Mesendoderm (in vitro differentiated cells): ENCODE measurements around the gene CFHR5.

Experiments used
- DNase-seq: peaks from one replicate; pipeline ENCODE4 v3.0.0; 2013
- H2AK5ac ChIP-seq: 2 replicates; pipeline ENCODE4 v1.6.1; 2013; ENCODE audit warnings: low read length, inconsistent platforms
- H2BK120ac ChIP-seq: 2 replicates; pipeline ENCODE4 v1.6.1; 2013; ENCODE audit warnings: low read depth, mild to moderate bottlenecking, low read length, moderate library complexity, mixed read lengths
- H2BK15ac ChIP-seq: replicated peaks from 2 replicates; pipeline ENCODE4 v1.6.1; 2013; ENCODE audit warnings: low read depth, mild to moderate bottlenecking, moderate library complexity
- H2BK5ac ChIP-seq: 2 replicates; pipeline ENCODE4 v1.6.1; 2013; ENCODE audit warnings: low read length, inconsistent platforms
- H3K18ac ChIP-seq: 2 replicates; pipeline ENCODE4 v1.6.1; 2013; ENCODE audit warnings: mild to moderate bottlenecking, low read length, mixed read lengths
- H3K23ac ChIP-seq: one replicate; pipeline ENCODE4 v1.6.1; 2013; ENCODE audit warnings: low read length
- H3K27ac ChIP-seq: 2 replicates; pipeline ENCODE4 v1.5.1; 2013; ENCODE audit warnings: low read depth, mild to moderate bottlenecking, inconsistent platforms, low read length, moderate library complexity
- H3K27me3 ChIP-seq: 2 replicates; pipeline ENCODE4 v1.6.1; 2013; ENCODE audit warnings: low read length, control low read depth, mild to moderate bottlenecking, inconsistent platforms; ENCODE audit not compliant: insufficient read depth, poor library complexity
- H3K36me3 ChIP-seq: 2 replicates; pipeline ENCODE4 v1.6.1; 2013; ENCODE audit warnings: low read length, inconsistent platforms; ENCODE audit not compliant: control insufficient read depth, insufficient read depth
- H3K4ac ChIP-seq: one replicate; pipeline ENCODE4 v1.6.1; 2013; ENCODE audit warnings: low read depth, mild to moderate bottlenecking, low read length, moderate library complexity
- H3K4me1 ChIP-seq: 2 replicates; pipeline ENCODE4 v1.6.1; 2013; ENCODE audit warnings: low read depth, low read length, inconsistent platforms; ENCODE audit not compliant: control insufficient read depth
- H3K4me2 ChIP-seq: 2 replicates; pipeline ENCODE4 v1.6.1; 2013; ENCODE audit warnings: low read length
- H3K4me3 ChIP-seq: 2 replicates; pipeline ENCODE4 v1.5.1; 2013; ENCODE audit warnings: mild to moderate bottlenecking, low read length
- H3K56ac ChIP-seq: one replicate; pipeline ENCODE4 v1.6.1; 2013; ENCODE audit warnings: low read length
- H3K79me1 ChIP-seq: 2 replicates; pipeline ENCODE4 v1.6.1; 2013; ENCODE audit warnings: low read length, inconsistent platforms
- H3K79me2 ChIP-seq: 2 replicates; pipeline ENCODE4 v1.6.1; 2013; ENCODE audit warnings: mild to moderate bottlenecking, low read length; ENCODE audit not compliant: control insufficient read depth, insufficient read depth
- H3K9ac ChIP-seq: 2 replicates; pipeline ENCODE4 v1.6.1; 2013; ENCODE audit warnings: low read length, inconsistent platforms
- H4K5ac ChIP-seq: one replicate; pipeline ENCODE4 v1.6.1; 2013; ENCODE audit warnings: low read length
- H4K8ac ChIP-seq: one replicate; pipeline ENCODE4 v1.6.1; 2013; ENCODE audit warnings: low read depth, mild to moderate bottlenecking, control low read depth, low read length, moderate library complexity
- WGBS: extraction: QIAGEN DNeasy Blood & Tissue Kit; methylation state at CpG from one replicate; pipeline ENCODE4 v1.1.7; 2013; ENCODE audit warnings: low lambda C conversion rate, missing lambda C conversion rate; ENCODE audit not compliant: insufficient coverage; ENCODE audit errors: extremely low coverage; 5-methylcytosine and 5-hydroxymethylcytosine counted together

The CFHR5 gene

GRCh38 chr1:197003132-197003531, 25.8 kb downstream of the CFHR5 start:
- Histone ChIP-seq H3K4me1 (no peaks in the 10 kb centered on the region), H2BK120ac (no peak overlapping the region), H3K4me3 (no peak overlapping the region), H3K27me3 (no peaks in the 10 kb centered on the region), H3K36me3 (no peaks in the 10 kb centered on the region), H3K4ac (no peak overlapping the region), H3K79me1 (no peaks in the 10 kb centered on the region), H2BK5ac (no peak overlapping the region), H3K18ac (no peak overlapping the region), H2AK5ac (no peak overlapping the region), H3K79me2 (no peaks in the 10 kb centered on the region), H3K9ac (no peak overlapping the region), H3K4me2 (no peak overlapping the region), H3K27ac (no peak overlapping the region), H3K23ac (no peak overlapping the region), H4K5ac (no peak overlapping the region), H4K8ac (no peak overlapping the region), H3K56ac (no peak overlapping the region), H2BK15ac (no peak overlapping the region)
- WGBS = no CpG with 5 or more reads among the region's 2 CpGs
- no peak for DNase-seq

DNA sequence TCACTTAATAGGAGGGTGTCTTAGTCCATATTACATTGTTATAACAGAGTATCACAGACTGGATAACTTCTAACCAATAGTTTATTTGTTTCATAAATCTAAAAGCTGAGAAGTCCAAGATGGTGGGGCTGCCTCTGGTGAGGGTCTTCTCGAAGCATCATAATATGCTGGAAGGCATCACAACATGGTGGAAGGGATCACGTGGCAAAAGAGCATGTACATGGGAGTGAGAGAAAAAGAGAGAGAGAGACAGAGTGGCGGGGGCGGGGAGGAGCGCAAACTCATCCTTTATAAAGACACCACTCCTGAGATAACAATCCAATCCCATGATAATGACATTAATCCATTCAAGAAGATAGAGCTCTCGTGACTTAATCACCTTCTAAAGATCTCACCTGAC, 31.5 kb downstream of the CFHR5 start:
- Histone ChIP-seq H3K79me2 (no peaks in the 10 kb centered on the region), H3K56ac (no peak overlapping the region), H3K4ac (no peak overlapping the region), H2AK5ac (no peak overlapping the region), H3K4me2 (no peak overlapping the region), H3K4me1 (no peaks in the 10 kb centered on the region), H4K5ac (no peak overlapping the region), H3K36me3 (no peaks in the 10 kb centered on the region), H2BK120ac (no peak overlapping the region), H3K4me3 (no peak overlapping the region), H3K18ac (no peak overlapping the region), H3K23ac (no peak overlapping the region), H2BK5ac (no peak overlapping the region), H3K9ac (no peak overlapping the region), H3K27ac (no peak overlapping the region), H4K8ac (no peak overlapping the region), H3K27me3 (no peaks in the 10 kb centered on the region), H2BK15ac (no peak overlapping the region), H3K79me1 (no peaks in the 10 kb centered on the region)
- WGBS = no CpG with 5 or more reads among the region's 6 CpGs
- no peak for DNase-seq

DNA sequence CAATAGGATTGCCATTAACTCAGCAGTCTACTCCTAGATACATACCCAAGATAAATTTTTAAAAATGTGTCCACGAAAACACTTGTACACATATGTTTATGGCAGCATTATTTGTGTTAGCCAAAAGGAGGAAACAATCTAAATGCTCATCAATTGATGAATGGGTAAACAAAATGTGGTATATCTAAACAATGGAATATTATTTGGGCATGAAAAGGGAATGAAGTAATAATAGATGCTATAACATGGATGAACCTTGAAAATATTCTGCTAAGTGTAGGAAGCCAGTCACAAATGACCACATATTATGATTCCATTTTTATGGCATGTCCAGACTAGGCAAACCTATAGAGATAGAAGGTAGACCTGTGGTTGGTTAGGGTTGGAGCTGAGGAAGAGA, 34.3 kb downstream of the CFHR5 start:
- Histone ChIP-seq H2BK5ac (no peak overlapping the region), H3K36me3 (no peaks in the 10 kb centered on the region), H2BK15ac (no peak overlapping the region), H3K56ac (no peak overlapping the region), H3K4me2 (no peak overlapping the region), H3K18ac (no peak overlapping the region), H3K79me2 (no peaks in the 10 kb centered on the region), H3K9ac (no peak overlapping the region), H4K8ac (no peak overlapping the region), H3K27me3 (no peaks in the 10 kb centered on the region), H3K27ac (no peak overlapping the region), H3K23ac (no peak overlapping the region), H3K4me3 (no peak overlapping the region), H2AK5ac (no peak overlapping the region), H3K4me1 (no peaks in the 10 kb centered on the region), H2BK120ac (no peak overlapping the region), H3K79me1 (no peaks in the 10 kb centered on the region), H4K5ac (no peak overlapping the region), H3K4ac (no peak overlapping the region)
- no peak for DNase-seq
- WGBS = no CpG with 5 or more reads among the region's 1 CpG

- H3K27me3 ChIP-seq = no peaks in the 10 kb centered on the region
- H3K79me1 ChIP-seq = no peaks in the 10 kb centered on the region
- H3K79me2 ChIP-seq = no peaks in the 10 kb centered on the region
- H3K18ac ChIP-seq = no peak overlapping the region
- no peak overlapping the region for H3K9ac ChIP-seq
- H3K36me3 ChIP-seq = no peaks in the 10 kb centered on the region
- H2AK5ac ChIP-seq = no peak overlapping the region
- no peak overlapping the region for H2BK120ac ChIP-seq
- H2BK15ac ChIP-seq = no peak overlapping the region
- no peaks in the 10 kb centered on the region for H3K4me1 ChIP-seq
- H3K27ac ChIP-seq = no peak overlapping the region
- H2BK5ac ChIP-seq = no peak overlapping the region
- H4K5ac ChIP-seq = no peak overlapping the region
- no peak overlapping the region for H3K4ac ChIP-seq
- H3K4me2 ChIP-seq = no peak overlapping the region
- no peak for DNase-seq
- H4K8ac ChIP-seq = no peak overlapping the region
- H3K23ac ChIP-seq = no peak overlapping the region
- H3K4me3 ChIP-seq = no peak overlapping the region
- no CpG with 5 or more reads among the region's 3 CpGs for WGBS
- no peak overlapping the region for H3K56ac ChIP-seq
These were observed 35.9 kb downstream of the CFHR5 start for GRCh38 chr1:197013234-197013633.

GRCh38 chr1:197016751-197017150, 39.4 kb downstream of the CFHR5 start:
- no CpG with 5 or more reads among the region's 1 CpG for WGBS
- H3K4me2 ChIP-seq = no peak overlapping the region
- no peaks in the 10 kb centered on the region for H3K4me1 ChIP-seq
- H2BK15ac ChIP-seq = no peak overlapping the region
- H3K27me3 ChIP-seq = no peaks in the 10 kb centered on the region
- H3K79me2 ChIP-seq = no peaks in the 10 kb centered on the region
- H2BK5ac ChIP-seq = no peak overlapping the region
- no peak for DNase-seq
- H2AK5ac ChIP-seq = no peak overlapping the region
- H4K5ac ChIP-seq = no peak overlapping the region
- H3K4ac ChIP-seq = no peak overlapping the region
- H3K36me3 ChIP-seq = no peaks in the 10 kb centered on the region
- no peak overlapping the region for H3K23ac ChIP-seq
- no peaks in the 10 kb centered on the region for H3K79me1 ChIP-seq
- no peak overlapping the region for H3K4me3 ChIP-seq
- no peak overlapping the region for H3K18ac ChIP-seq
- H3K9ac ChIP-seq = no peak overlapping the region
- H4K8ac ChIP-seq = no peak overlapping the region
- no peak overlapping the region for H3K27ac ChIP-seq
- no peak overlapping the region for H2BK120ac ChIP-seq
- H3K56ac ChIP-seq = no peak overlapping the region

GRCh38 chr1:197017558-197018146, 40.3 kb downstream of the CFHR5 start:
- no peak overlapping the region for H2AK5ac ChIP-seq
- DNase-seq = no peak

More at GRCh38 chr1:197017558-197018146, 40.3 kb downstream of the CFHR5 start:
- no peaks in the 10 kb centered on the region for H3K27me3 ChIP-seq
- no peak overlapping the region for H3K9ac ChIP-seq
- no peak overlapping the region for H3K18ac ChIP-seq
- H3K56ac ChIP-seq = no peak overlapping the region
- no peak overlapping the region for H3K23ac ChIP-seq
- no peak overlapping the region for H3K27ac ChIP-seq
- no peak overlapping the region for H4K5ac ChIP-seq
- H3K4me3 ChIP-seq = no peak overlapping the region
- no peaks in the 10 kb centered on the region for H3K4me1 ChIP-seq
- H2BK120ac ChIP-seq = no peak overlapping the region
- no peak overlapping the region for H2BK5ac ChIP-seq
- H4K8ac ChIP-seq = no peak overlapping the region
- no peaks in the 10 kb centered on the region for H3K79me2 ChIP-seq
- H3K4me2 ChIP-seq = no peak overlapping the region
- H3K36me3 ChIP-seq = no peaks in the 10 kb centered on the region
- no peaks in the 10 kb centered on the region for H3K79me1 ChIP-seq
- H3K4ac ChIP-seq = no peak overlapping the region
- WGBS = no CpG with 5 or more reads among the region's 8 CpGs
- no peak overlapping the region for H2BK15ac ChIP-seq
